Ishikawa (cell line): ENCODE data around the gene CAB39.

Experiments
- CREB1 ChIP-seq: IDR thresholded peaks from 2 replicates; pipeline ENCODE4 v1.6.1; 2012; ENCODE audit warnings: low read depth
- EP300 ChIP-seq: IDR thresholded peaks from 2 replicates; pipeline ENCODE4 v1.6.1; 2012; ENCODE audit warnings: borderline replicate concordance
- FOXM1 ChIP-seq: IDR thresholded peaks from 2 replicates; pipeline ENCODE4 v1.6.1; 2012; ENCODE audit warnings: low read depth, borderline replicate concordance
- RAD21 ChIP-seq: IDR thresholded peaks from 2 replicates; pipeline ENCODE4 v1.6.1; 2012; ENCODE audit warnings: low read depth
- TAF1 ChIP-seq: IDR thresholded peaks from 2 replicates; pipeline ENCODE4 v1.6.1; 2012; ENCODE audit warnings: low read depth, mild to moderate bottlenecking
- YY1 ChIP-seq: IDR thresholded peaks from 2 replicates; pipeline ENCODE4 v1.6.1; 2012; ENCODE audit warnings: low read depth
- ZBTB7A ChIP-seq: IDR thresholded peaks from 2 replicates; pipeline ENCODE4 v1.6.1; 2012; ENCODE audit warnings: low read depth
- TF ChIP-seq, protein P1 (sequence below): IDR thresholded peaks from 2 replicates; pipeline ENCODE4 v1.6.1; 2012

DNA sequence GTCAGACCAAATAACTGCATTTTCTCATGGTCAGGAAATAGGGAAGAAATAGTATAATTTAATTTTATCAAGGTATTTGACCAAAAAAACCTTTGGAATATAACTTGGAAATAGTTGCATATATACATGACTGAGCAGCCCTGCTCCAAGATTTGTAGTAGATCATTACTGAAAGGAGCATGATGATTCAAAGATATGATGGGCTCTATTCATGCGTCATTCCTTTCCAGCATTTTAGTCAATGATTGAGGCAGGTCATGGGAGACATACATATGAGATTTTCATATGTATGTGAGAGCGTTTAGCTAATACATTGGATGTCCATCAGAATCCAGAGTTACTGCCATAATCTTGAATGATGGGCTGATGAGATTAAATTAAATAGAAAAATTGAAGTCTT is 74.5 kb downstream of the CAB39 start:
- TF ChIP-seq ZBTB7A, result no peak
- no peak for TF ChIP-seq FOXM1
- TF ChIP-seq, protein P1, sequence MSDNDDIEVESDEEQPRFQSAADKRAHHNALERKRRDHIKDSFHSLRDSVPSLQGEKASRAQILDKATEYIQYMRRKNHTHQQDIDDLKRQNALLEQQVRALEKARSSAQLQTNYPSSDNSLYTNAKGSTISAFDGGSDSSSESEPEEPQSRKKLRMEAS, result no peak
- TF ChIP-seq EP300, result no peak
- no peak for TF ChIP-seq RAD21
- no peak for TF ChIP-seq YY1
- no peak for TF ChIP-seq TAF1
- TF ChIP-seq CREB1, result no peak
